ENCODE data around the gene HABP2.

HABP2 gene

DNA sequence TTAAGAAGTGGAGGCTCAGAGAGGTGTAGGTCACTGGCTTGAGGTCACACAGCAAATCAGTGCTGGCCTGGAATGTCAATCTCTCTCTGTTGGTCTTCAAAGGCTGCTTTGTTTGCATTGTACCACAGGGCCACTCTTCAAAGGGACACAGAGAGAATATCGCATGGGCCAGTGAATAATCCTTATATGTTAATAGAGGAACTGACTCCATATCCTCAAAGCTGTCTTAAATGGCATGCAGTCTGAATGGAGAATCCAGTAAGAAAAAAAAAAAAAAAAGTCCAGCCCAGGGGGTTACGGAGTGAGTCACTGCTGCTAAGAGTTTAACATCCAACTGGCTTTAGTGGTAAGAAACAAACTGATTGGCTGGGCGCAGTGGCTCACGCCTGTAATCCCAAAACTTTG lies 56.9 kb downstream of the HABP2 start:
- DNase-seq, result peak; percentile 28

DNA sequence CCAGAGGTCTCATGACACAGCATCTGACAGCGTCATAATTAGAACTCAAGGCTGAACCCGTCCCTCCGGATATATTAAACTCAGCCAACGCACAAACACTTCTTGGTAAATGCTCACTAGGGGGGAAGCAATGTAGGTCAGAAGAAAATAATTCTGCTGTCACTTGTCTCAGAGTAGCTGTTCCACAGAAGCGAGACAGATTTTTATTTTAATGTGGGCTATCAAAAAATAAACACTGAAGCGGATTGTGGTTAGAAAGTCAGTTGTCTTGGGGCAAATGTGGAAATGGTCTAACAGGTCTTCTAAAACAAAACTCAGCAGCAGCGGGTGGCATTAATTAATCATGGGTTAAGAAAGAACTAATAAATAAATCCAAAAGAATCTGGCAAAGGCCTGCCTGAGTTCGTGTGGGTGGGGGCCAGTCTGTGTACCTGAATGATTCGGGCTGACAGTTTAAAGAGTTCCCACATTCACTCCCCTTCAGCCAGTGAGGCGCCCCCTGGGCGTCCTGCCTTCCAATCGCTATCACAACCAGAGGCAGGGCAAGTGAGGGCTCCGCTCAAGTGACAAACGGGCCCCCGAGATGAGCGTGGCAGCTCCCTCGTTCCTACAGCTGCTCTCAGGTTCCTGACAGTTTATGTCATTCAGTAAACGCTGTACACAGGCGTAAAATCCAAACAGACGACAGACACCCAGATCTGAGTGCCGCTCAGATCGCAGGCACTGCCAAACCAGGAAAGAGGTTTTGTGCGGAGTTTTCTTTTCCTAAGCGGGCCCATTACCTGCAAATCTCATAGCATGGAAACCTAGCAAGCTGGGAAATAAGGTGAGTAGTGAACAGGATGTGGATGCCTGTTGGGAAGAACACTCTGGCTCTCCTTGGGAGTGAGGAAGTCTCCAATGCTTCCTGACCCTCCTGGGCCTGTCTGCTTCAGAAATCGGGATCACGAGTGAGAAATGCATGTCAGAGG lies 58.1 kb downstream of the HABP2 start:
- peak; percentile 40 for DNase-seq

DNA sequence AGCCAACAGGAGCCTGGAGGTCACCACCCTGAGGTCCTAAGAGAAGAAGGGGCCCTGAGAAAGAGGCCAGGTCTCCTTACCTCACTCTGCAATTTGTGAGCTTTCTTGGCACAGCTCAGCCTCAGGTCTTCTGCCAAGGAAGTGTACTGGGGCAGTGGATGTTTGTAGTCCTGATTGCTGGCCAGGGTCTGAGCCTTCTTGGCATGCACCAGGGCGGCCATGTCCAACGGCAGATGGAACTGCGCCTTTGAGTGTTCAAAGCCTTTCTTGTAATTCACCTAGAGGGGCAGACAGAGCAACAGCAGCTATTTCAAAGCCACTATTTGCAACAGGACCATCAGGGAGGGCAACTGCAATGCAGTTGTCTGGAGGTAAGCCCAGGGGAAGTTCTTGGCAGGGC lies 59.3 kb downstream of the HABP2 start:
- DNase-seq, result no peak

DNA sequence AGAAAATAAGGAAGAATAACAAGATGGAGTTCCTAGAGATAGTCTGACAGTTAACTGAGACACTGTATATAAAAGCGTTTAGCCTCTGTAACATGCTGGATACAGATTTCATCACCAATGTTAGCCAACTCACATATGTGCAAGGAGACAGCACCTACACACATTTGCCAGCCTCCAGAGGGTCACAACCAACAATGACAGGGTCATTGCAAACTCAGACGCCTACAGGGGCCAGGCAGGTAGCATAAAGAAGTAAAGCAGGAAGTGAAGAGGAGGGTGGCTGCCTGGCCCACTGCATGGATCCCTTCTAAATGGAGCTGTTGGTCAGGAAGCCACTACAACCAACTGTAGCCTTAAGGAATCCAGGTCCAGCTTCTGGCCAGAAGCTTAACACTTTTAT lies 60.6 kb downstream of the HABP2 start:
- DNase-seq, result no peak

- DNase-seq, result no peak
These were observed 61.3 kb downstream of the HABP2 start for GRCh38 chr10:113613977-113614690.

GRCh38 chr10:113616244-113617074 lies 63.6 kb downstream of the HABP2 start:
- peak; percentile 51 for DNase-seq

DNA sequence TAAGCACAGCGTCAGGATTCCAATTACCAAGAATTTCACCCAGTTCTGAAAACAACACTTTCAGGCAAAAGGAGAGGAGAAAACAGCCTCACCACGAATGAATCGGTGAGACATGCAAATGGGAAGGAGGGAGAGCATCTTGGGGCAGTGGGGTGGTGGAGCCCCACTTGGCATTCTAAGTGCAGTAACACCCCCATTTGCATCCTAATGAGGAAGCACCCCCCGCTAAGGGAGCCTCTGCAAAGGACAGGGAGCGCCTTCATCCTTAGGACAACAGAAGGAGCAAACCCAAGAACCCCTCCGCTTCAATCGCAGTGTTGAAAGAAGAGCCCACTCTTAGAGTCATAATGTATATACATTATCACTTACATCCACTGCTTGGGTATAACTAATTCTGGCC lies 64.2 kb downstream of the HABP2 start:
- no peak for DNase-seq

DNA sequence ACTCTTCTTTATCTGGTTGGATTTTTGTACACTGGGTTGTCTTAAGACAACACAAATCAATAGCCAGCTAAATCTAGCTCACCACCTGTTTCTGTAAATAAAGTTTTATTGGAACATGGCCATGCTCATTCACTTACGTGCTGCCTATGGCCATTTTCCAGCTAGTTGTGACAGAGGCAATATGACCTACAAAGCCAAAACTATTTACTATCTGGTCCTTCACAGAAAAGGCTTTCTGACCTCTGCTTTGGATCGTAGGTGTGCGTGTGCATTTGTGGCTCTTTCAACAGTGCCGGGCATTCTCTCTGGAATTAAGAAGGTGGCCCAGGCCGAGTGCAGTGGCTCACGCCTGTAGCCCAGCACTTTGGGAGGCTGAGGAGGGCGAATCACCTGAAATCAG lies 65.5 kb downstream of the HABP2 start:
- no peak for DNase-seq

GRCh38 chr10:113619401-113619800 lies 66.5 kb downstream of the HABP2 start:
- DNase-seq, result peak; percentile 10

GRCh38 chr10:113620511-113620910 lies 67.7 kb downstream of the HABP2 start:
- no peak for DNase-seq

- no peak for DNase-seq
These were observed 68.1 kb downstream of the HABP2 start for GRCh38 chr10:113620936-113621335.

DNA sequence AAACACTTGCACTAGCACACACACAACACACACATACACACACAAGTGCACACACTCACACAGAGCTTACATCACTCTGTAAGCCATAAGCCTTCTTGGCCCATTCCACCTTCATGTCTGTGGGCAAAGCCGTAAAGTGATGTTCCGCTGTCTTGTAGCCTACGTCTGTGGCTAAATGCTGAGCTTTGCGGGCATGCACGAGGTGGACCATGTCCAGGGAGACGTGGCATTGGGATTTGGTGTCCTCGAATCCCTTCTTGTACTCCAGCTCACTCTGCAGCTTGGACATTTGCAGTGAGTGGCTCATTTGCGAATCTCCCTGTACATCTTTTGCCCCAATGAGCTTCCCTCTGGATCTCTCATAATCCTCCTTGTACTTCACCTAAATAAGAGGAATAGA lies 68.9 kb downstream of the HABP2 start:
- no peak for DNase-seq

- DNase-seq, result no peak
These were observed 70.0 kb downstream of the HABP2 start for GRCh38 chr10:113622831-113623230.

DNA sequence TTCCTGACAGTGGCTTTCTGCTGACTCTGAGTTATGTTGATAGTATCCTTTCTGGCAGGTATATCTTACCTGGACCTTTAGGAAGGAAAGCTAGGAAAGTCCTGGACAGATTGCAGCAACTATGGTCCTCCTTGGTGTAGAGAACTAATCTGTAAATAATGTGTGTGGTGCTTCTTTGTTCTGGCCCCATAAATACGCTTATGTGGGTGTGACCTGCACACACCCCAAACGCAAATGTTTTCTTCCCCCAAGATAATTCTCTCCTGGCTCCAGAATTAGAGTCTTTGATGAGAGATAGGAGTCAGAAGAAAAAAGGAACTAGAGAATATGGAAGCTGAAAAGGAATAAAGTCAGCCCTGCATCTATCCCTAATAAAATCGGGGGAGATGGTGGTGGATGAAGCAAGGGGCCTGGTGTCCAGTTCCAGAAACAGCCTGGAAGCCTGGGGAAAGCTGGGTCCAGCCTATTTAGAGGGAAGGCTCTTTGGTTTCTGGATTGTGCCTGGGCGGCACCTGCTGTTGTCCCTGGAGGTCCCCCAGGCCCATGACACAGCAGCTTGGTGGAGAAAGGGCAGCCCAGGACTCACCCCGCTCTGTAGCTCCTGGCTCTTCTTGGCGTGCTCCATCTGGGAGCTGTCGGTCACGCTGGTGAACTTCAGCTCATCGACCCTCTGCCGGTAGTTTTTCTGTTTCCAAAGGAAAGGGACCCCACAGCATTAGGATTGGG lies 72.8 kb downstream of the HABP2 start:
- DNase-seq, result no peak

GRCh38 chr10:113626809-113627355 lies 74.0 kb downstream of the HABP2 start:
- DNase-seq, result no peak

- DNase-seq, result no peak
These were observed 75.0 kb downstream of the HABP2 start for GRCh38 chr10:113627836-113628235.

GRCh38 chr10:113628607-113629153 lies 75.8 kb downstream of the HABP2 start:
- DNase-seq, result no peak

- no peak for DNase-seq
These were observed 78.2 kb downstream of the HABP2 start for GRCh38 chr10:113630929-113631533.

- no peak for DNase-seq
These were observed 79.0 kb downstream of the HABP2 start for GRCh38 chr10:113631684-113632367.
